Transverse colon (tissue), 4 donors: ENCODE data around the gene IVD.

Experiments used
- EP300 ChIP-seq: sonication (generic); formaldehyde crosslinking; IDR thresholded peaks from one replicate; pipeline ENCODE4 v1.6.1; 2017; ENCODE audit warnings: antibody characterized with exemption, low read depth
- POLR2A ChIP-seq: fragments of 450-650 bp; IDR thresholded peaks from one replicate; pipeline ENCODE4 v1.6.1; 2016; ENCODE audit warnings: antibody characterized with exemption, mild to moderate bottlenecking, moderate library complexity
- POLR2AphosphoS5 ChIP-seq, 3 donors: sonication (generic); formaldehyde crosslinking; IDR thresholded peaks; one replicate each; pipeline ENCODE4 v1.6.1; 2016; ENCODE audit warnings: antibody characterized with exemption in 3 of 3
- TF ChIP-seq, protein P1 (sequence below), 5 experiments: fragments of 200-600 bp in 3 of 5; fragments of 450-650 bp in 2 of 5; sonication (generic) in 3 of 5; IDR thresholded peaks; 1 replicate in 2 of 5; 2 replicates in 3 of 5; pipeline ENCODE4 v1.5.1; 2016 to 2017; ENCODE audit warnings: antibody characterized with exemption in 5 of 5, inconsistent platforms in 3 of 5, mild to moderate bottlenecking in 2 of 5, moderate library complexity in 1 of 5

DNA sequence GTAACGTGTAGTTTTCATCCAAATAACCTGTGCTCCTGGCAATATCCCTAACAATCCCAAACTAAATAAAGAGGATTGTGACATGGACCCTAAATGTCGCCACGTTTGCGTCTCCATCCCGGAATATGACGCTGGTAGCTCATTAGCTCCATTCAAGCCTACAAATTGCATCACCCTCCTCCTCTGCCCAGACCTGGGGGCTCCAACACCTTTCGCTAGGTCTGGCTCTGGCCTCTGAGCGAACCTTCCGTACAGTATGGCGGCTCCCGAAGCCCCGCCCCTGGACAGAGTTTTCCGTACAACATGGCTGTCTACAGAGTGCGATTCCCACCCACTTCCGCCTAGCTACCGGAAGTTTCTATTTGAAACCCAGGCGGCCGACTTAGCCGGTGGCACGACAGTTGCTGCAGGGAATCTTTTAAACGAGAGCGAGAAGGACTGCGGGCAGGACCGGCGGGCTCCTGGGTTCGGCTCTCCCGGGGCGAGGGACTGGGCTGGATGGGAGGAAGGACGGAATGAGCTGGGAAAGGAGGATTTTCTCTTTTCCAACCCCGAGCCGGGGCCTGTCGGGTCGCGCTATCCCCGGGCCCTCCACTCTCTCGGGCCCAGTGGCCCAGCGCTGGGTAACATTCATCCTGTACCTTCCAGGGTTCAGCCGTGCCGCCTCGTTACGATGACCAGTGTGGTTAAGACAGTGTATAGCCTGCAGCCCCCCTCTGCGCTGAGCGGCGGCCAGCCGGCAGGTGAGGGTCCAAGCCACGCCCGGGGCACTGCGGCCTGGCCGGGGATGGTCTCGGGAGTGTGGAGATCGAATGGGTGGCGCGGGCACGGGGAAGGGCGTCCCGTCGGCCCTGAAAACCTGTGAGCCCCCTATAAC is 22.8 kb upstream of the IVD start, which contains the start of gene KNSTRN:
- TF ChIP-seq, protein P1, sequence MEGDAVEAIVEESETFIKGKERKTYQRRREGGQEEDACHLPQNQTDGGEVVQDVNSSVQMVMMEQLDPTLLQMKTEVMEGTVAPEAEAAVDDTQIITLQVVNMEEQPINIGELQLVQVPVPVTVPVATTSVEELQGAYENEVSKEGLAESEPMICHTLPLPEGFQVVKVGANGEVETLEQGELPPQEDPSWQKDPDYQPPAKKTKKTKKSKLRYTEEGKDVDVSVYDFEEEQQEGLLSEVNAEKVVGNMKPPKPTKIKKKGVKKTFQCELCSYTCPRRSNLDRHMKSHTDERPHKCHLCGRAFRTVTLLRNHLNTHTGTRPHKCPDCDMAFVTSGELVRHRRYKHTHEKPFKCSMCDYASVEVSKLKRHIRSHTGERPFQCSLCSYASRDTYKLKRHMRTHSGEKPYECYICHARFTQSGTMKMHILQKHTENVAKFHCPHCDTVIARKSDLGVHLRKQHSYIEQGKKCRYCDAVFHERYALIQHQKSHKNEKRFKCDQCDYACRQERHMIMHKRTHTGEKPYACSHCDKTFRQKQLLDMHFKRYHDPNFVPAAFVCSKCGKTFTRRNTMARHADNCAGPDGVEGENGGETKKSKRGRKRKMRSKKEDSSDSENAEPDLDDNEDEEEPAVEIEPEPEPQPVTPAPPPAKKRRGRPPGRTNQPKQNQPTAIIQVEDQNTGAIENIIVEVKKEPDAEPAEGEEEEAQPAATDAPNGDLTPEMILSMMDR (IDR thresholded peaks at IDR 0.05): no peak
- peak in 2 of 3 donors; percentile 43 to 73 for TF ChIP-seq POLR2AphosphoS5 (IDR thresholded peaks at IDR 0.05)
- TF ChIP-seq POLR2A: no peak
- no peak for TF ChIP-seq EP300
